Hematopoietic multipotent progenitor cell (in vitro differentiated cells): Measurements from ENCODE around the gene RPN2. TPM values are rescaled to one million over a fixed set of nuclear protein-coding genes. Genes with fewer than 3 reads are reported as not detected.
"Not testable (repeated sequence)": the region's sequence is repeated elsewhere in the genome, so short reads cannot be mapped to it uniquely, and the experiment has no call there.

Source experiments
- DNase-seq, 3 donors: peaks; one replicate each; pipeline ENCODE4 v3.0.0-alpha.2; 2011 to 2015; ENCODE audit warnings: low read depth in 2 of 3, low spot score in 2 of 3
- total RNA-seq: library from RNA; depleted of rRNA; stranded (reverse); fragments of >200 nt; gene quantifications from one replicate; pipeline ENCODE4 v1.2.3, GENCODE V29; 2012

RPN2 gene
- 300 TPM for total RNA-seq

DNA sequence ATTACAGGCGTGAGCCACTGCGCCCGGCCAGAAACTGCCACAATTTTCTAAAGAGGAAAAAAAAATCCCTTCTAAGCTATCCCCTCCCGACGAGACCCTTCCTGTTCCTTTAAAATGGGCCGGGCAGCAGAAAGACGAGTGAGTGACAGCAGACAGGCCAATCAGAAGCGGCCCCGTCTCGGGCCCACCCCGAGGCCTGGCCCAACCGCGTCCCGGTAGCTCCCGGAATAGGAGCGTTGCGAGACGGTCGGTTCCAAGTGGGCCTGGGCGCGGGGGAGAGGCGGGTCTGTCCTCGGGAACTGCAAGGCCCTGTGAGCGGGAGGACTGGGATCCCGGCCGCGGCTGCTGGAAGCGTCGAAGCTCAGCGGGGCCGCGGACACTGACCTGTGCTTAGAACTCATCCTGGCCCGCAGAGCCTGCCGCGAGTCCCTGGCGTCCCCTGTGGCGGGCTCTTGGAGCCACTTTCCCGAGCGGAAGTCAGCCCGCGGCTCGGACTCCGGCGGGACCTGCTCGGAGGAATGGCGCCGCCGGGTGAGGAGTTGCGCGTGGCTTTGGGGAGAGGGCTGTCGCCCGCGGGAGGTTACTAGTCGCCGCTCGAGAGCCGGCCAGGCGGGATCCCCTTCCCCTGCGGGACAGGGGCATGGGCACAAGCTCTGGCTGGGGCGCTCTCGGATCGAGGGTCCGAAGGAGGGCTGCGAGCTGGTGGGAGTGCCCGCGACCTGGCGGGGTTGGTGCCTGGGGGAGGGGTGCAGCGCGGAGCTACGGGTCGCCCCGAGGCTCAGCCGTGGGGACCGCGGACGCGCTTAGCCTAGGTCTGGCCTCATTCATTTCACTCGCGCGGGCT lies at the start of gene RPN2, which contains the start of gene MROH8:
TSS of gene RPN2 (plus strand) at position 492 of the 844 bp plus-strand sequence. CDS start at position 519, 27 bp downstream.
TSS of gene MROH8 (minus strand) at position 710 of the 844 bp plus-strand sequence.
- DNase-seq: peak; percentile 83 to 97 (median 96)

GRCh38 chr20:37131486-37131885 lies 47.6 kb upstream of the RPN2 start:
- DNase-seq: no peak

GRCh38 chr20:37133952-37134351 lies 45.2 kb upstream of the RPN2 start:
- no peak for DNase-seq

DNA sequence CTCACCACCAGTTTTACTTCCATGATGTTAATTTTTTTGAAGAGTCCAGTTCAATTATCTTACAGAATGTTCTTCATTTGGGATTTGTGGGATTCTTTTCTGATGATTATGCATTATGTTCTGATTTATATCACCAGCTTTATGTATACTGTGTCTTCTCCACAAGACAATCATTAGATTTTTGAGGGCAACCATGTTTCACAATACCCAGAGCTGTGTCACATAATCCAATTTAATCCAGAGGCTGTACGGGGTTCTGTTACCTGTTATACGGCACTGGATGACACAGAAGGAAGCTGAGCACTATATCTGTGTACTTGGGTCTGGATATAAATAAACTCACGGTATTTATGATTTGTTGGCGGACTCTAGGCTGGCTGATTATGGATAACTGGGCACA lies 41.6 kb upstream of the RPN2 start:
- DNase-seq: no peak

- no peak for DNase-seq
These were observed 36.4 kb upstream of the RPN2 start for GRCh38 chr20:37142708-37143107.

DNA sequence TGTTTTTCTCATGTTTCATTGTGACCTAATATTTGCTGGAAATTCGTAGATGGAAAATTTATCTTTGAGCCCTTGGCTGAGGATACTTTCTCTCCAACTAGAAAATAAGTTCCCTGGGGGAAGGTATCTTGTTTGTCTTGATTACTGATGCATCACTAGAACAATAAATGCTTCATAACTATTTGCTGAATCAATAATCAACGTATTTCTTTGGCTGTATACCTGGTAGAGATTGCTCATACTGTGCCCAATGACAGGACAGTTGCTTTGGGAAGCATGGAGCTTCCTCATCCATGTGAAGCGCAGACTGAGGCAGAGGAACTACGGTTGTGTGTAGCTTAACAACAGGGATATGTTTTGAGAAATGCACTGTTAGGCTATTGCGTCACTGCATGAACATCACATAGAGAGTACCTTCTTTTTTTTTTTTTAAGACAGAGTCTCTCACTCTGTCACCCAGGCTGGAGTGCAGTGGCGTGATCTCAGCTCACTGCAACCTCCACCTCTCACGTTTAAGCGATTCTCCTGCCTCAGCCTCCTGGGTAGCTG lies 34.2 kb upstream of the RPN2 start:
- DNase-seq: no peak

DNA sequence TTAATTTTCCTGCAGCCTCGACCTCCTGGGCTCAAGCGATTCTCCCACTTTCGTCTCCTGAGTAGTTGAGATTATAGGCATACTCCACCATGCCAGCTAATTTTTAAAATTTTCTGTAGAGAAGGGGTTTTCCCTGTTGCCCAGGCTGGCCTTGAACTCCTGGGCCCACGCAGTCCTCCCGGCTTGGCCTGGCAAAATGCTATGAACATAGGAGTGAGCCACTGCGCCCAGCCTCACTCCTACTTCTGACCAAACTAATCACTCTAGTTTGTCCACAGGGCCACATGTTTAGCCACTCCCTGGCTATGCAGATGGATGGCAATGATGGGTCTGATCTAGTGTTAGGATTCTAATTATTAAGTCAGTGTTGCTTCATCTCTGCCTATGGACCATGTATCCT lies 31.9 kb upstream of the RPN2 start:
- DNase-seq: no peak

- not testable (repeated sequence) for DNase-seq
These were observed 28.3 kb upstream of the RPN2 start for GRCh38 chr20:37150864-37151263.

- DNase-seq: no peak
These were observed 27.6 kb upstream of the RPN2 start for GRCh38 chr20:37151529-37151928.

DNA sequence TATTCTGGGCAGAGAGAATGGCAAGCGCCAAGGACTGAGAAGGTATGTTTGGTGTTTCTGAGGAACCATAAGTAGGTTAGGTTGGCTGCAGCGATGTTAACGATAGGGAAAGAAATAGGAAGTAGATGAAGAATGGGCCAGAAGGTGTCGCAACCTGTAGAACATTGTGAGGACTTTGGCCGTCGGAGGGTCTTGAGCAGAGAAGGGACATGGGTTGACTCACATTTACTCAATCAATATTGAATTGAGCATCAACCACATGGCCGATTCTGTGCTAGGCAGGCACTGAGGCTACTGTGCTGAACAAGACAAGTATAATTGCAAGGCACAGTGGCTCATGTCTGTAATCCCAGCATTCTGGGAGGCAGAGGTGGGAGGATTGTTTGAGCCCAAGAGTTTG lies 26.8 kb upstream of the RPN2 start:
- DNase-seq: no peak

DNA sequence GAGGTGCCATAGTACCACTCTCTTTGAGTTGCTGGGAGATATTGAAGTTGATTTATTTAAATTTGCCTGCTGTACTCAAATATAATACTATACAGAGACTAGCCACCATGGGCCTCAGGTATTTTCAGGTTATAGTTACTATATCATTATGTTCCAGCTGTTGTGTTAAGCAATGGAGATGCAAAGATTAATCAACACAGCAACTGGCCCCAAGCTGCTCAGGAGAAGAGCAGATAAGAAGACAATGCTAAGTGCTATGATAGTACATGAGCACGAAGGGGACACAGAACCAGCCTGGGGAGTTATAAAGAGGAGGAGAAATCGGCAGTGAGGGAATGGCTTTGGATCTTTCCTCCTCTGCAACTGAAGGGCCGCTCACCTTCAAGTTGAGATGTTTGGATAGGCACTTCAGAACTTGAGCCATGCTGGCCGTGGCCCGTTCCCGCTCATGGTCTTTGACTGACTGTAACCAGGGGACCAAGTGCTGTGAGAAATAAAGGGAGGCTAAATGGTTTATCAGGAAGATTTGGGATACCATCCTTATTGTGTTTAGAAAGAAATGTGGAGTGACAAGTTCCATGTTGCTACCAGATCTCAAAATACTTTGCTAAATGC lies 24.3 kb upstream of the RPN2 start:
- no peak for DNase-seq

GRCh38 chr20:37155987-37156386 lies 23.1 kb upstream of the RPN2 start:
- DNase-seq: no peak

DNA sequence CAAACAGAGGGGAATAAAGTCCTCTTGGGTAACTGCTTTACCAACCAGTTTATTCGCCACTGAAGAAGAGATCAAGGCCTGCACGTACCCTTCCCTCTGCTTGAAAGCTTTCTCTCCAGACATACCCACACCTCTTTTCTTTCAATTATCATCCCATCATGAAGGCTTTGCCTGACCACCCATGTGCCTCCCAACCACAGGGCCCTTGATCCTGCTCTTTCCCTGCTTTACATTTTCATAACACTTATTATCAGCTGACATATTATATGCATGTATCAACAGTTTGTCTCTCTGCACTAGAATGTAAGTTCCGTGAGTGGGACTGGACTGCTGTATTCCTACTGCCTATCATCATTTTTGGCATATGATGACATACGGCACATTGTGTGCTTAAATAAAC lies 20.9 kb upstream of the RPN2 start:
- DNase-seq: no peak

DNA sequence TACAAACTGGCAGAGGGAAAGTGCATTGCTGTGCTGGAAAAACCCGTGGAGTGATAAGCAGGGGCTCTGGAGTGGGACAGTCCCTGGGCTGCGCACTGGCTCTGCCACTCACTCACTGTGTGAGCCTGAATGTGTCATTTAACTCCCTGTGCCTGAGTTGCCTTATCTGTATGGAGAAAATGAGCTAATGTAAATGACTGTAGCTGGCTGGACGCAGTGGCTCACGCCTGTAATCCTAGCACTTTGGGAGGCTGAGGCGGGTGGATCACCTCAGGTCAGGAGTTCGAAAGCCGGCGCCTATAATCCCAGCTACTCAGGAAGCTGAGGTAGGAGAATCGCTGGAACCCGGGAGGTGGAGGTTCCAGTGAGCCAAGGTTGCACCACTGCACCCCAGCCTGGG lies 18.4 kb upstream of the RPN2 start:
- DNase-seq: no peak

GRCh38 chr20:37161830-37162549 lies 17.1 kb upstream of the RPN2 start:
- no peak for DNase-seq

- no peak for DNase-seq
These were observed 16.5 kb upstream of the RPN2 start for GRCh38 chr20:37162646-37163045.

DNA sequence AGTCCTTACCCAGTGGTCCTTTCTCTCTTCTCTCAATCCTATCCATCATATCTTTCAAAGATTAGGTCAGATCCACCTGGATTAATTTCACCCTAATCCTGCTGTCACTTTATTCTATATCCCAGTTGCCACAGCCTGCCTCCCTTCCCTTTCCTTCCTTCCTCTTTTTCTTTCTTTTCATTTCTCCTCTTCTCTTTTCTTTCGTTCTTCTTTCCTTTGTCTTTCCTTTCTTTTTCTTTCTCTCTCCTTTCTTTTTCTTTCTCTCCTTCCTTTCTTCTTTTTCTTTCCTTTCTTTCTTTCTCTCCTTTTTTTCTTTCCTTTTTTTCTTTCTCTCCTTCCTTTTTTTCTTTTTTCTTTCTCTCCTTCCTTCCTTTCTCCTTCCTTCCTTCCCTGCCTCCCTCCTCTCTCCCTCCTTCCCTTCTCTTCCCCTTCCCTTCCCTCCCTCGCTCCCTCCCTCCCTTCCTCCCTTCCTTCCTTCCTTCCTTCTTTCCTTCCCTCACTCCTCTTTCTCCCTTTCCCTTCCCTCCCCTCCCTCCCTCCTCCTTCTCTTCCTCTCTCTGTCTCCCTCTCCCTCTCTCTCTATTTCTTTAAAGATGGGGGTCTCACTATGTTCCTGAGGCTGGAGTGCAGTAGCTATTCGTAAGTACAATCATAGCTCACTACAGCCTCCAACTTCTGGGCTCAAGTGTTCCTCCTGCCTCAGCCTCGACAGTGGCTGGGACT lies 15.1 kb upstream of the RPN2 start:
- no peak for DNase-seq

DNA sequence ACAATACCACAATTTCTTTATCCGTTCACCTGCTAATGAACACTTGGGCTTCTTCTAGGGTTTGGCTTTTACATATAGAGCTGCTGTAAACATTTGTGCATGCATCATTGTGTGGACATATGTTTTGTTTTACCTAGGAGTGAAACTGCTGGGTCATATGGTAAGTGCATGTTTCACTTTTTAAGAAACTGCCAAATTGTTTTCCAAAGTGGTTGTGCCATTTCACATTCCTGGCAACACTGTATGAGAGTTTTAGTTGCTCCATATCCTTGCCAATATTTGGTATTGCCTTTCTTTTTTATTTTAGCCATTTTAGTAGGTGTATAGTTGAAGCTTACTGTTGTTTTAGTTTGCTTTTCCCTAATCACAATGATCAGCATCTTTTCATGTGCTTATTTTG lies 14.1 kb upstream of the RPN2 start:
- no peak for DNase-seq

GRCh38 chr20:37166867-37167266 lies 12.3 kb upstream of the RPN2 start:
- DNase-seq: no peak

- no peak for DNase-seq
These were observed 6.3 kb upstream of the RPN2 start for GRCh38 chr20:37172836-37173235.
